T-helper 17 cell (primary cell): Measurements from ENCODE around the gene CRYBB2. TPM values are rescaled to one million over a fixed set of nuclear protein-coding genes. Genes with fewer than 3 reads are reported as not detected.
"Not testable (repeated sequence)": the region's sequence is repeated elsewhere in the genome, so short reads cannot be mapped to it uniquely, and the experiment has no call there.

Experiments
- ATAC-seq: fragments of 150-1000 bp; cut with Tn5 transposase; 2 replicates; pipeline ENCODE4 v1.10.0; 2021; ENCODE audit warnings: mild to moderate bottlenecking, moderate library complexity
- DNase-seq, 3 donors: peaks; one replicate each; pipeline versions ENCODE4 v3.0.0 to v3.0.0-alpha.2; 2020 to 2021
- H3K9me3 ChIP-seq: one replicate; pipeline ENCODE4 v1.7.0; 2013; ENCODE audit warnings: low read length, mild to moderate bottlenecking; ENCODE audit not compliant: control insufficient read depth, poor library complexity, severe bottlenecking
- H3K27ac Mint-ChIP-seq: one replicate; pipeline ENCODE4 v1.8.0; 2022; ENCODE audit warnings: mild to moderate bottlenecking, moderate library complexity, mixed read lengths
- H3K27me3 Mint-ChIP-seq: one replicate; pipeline ENCODE4 v1.8.0; 2022; ENCODE audit warnings: mixed read lengths
- H3K36me3 Mint-ChIP-seq: one replicate; pipeline ENCODE4 v1.8.0; 2022; ENCODE audit warnings: low read depth, mixed read lengths
- H3K4me1 Mint-ChIP-seq: one replicate; pipeline ENCODE4 v1.8.0; 2022; ENCODE audit warnings: mild to moderate bottlenecking, mixed read lengths
- H3K4me3 Mint-ChIP-seq: one replicate; pipeline ENCODE4 v1.8.0; 2022; ENCODE audit warnings: mild to moderate bottlenecking, moderate library complexity, mixed read lengths
- total RNA-seq, 4 donors: library from RNA in 2 of 4; stranded (reverse) in 2 of 4; gene quantifications; one replicate each; pipeline ENCODE4 v1.2.3 and lab custom pipeline; 2022 to 2026

The CRYBB2 gene
- total RNA-seq, 2 donors from 2014 or later: not detected

- no peaks in the 10 kb centered on the region for H3K9me3 ChIP-seq
- peaks cover 40% of the 10 kb centered on the region for H3K27me3 Mint-ChIP-seq
- no peak overlapping the region for H3K4me3 Mint-ChIP-seq
- H3K36me3 Mint-ChIP-seq: peaks cover 3% of the 10 kb centered on the region
- no peak overlapping the region for H3K27ac Mint-ChIP-seq
- ATAC-seq (no peak), DNase-seq (no peak)
- H3K4me1 Mint-ChIP-seq: no peaks in the 10 kb centered on the region
These were observed 9.4 kb downstream of the CRYBB2 start for GRCh38 chr22:25228822-25229221.

- DNase-seq, H3K4me1 Mint-ChIP-seq, H3K4me3 Mint-ChIP-seq, H3K27ac Mint-ChIP-seq, H3K9me3 ChIP-seq, ATAC-seq, H3K36me3 Mint-ChIP-seq: not testable (repeated sequence)
- peaks cover 50% of the 10 kb centered on the region for H3K27me3 Mint-ChIP-seq
These were observed 11.3 kb downstream of the CRYBB2 start for GRCh38 chr22:25230760-25231159.

DNA sequence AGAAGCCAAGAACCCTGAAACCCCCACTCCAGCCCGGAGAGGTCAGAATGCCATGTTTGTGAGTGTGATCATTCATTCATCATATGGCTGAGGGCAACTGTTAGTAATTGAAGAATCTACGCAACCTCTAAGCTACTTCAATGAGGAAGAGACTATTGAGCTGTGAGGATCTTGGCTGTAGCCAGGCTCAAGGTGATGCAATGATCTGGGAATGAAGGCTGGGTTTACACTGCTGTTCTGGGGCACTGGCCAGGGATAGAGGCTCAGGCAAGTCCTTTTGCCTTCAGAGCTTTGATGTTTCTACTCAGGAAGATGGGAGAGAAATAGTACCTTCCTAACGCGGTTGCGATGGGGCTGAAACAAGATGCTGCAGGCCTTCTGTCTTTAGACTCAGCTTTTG, 12.9 kb downstream of the CRYBB2 start:
- peaks cover 63% of the 10 kb centered on the region for H3K27me3 Mint-ChIP-seq
- no peak for DNase-seq
- H3K4me1 Mint-ChIP-seq: peaks cover 5% of the 10 kb centered on the region
- H3K9me3 ChIP-seq: no peaks in the 10 kb centered on the region
- H3K36me3 Mint-ChIP-seq: peaks cover 3% of the 10 kb centered on the region
- no peak overlapping the region for H3K4me3 Mint-ChIP-seq
- no peak for ATAC-seq
- no peak overlapping the region for H3K27ac Mint-ChIP-seq

- DNase-seq, H3K4me3 Mint-ChIP-seq, ATAC-seq, H3K36me3 Mint-ChIP-seq, H3K9me3 ChIP-seq, H3K27ac Mint-ChIP-seq, H3K4me1 Mint-ChIP-seq: not testable (repeated sequence)
- peaks cover 69% of the 10 kb centered on the region for H3K27me3 Mint-ChIP-seq
These were observed 14.3 kb downstream of the CRYBB2 start for GRCh38 chr22:25233706-25234105.

GRCh38 chr22:25235547-25236290, 16.3 kb downstream of the CRYBB2 start:
- Mint-ChIP-seq H3K36me3 (peaks cover 5% of the 10 kb centered on the region), H3K4me1 (peaks cover 5% of the 10 kb centered on the region), H3K4me3 (no peak overlapping the region), H3K27me3 (peaks cover 73% of the 10 kb centered on the region), H3K27ac (no peak overlapping the region)
- no peaks in the 10 kb centered on the region for H3K9me3 ChIP-seq
- ATAC-seq (peak; percentile 63), DNase-seq (peak in 1 of 3 donors; percentile 29)

DNA sequence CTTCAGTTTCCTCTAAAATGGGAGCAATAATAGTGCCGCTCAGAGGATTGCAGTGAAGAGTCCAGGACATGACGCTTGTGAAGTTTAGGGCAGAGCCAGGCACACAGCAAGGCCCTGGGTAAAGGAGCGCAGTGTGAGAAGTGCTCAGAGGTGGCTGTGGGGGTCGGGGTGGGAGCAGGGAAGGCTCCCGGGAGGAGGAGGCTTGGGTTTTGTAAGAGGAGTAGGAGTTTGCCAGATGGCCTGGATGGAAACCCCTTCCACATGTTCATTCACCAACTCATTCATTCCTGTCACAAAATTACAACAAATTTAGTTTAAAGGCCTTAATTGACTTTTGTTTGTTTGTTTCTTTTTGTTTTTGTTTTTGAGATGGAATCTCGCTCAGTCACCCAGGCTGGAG, 17.0 kb downstream of the CRYBB2 start:
- peaks cover 5% of the 10 kb centered on the region for H3K36me3 Mint-ChIP-seq
- H3K27ac Mint-ChIP-seq: no peak overlapping the region
- H3K27me3 Mint-ChIP-seq: peaks cover 78% of the 10 kb centered on the region
- H3K4me1 Mint-ChIP-seq: peaks cover 7% of the 10 kb centered on the region
- H3K4me3 Mint-ChIP-seq: no peak overlapping the region
- no peak for ATAC-seq
- no peaks in the 10 kb centered on the region for H3K9me3 ChIP-seq
- DNase-seq: no peak

- Mint-ChIP-seq H3K27me3 (peaks cover 70% of the 10 kb centered on the region), H3K27ac (no peak overlapping the region)
These were observed 18.1 kb downstream of the CRYBB2 start for GRCh38 chr22:25237503-25237902.

GRCh38 chr22:25238058-25238457, 18.6 kb downstream of the CRYBB2 start:
- H3K27me3 Mint-ChIP-seq: peaks cover 64% of the 10 kb centered on the region
- H3K4me3 Mint-ChIP-seq, H3K36me3 Mint-ChIP-seq, H3K27ac Mint-ChIP-seq, H3K4me1 Mint-ChIP-seq, ATAC-seq, H3K9me3 ChIP-seq, DNase-seq: not testable (repeated sequence)

More at GRCh38 chr22:25237503-25237902, 18.1 kb downstream of the CRYBB2 start:
- DNase-seq (no peak), ATAC-seq (no peak)
- Mint-ChIP-seq H3K4me1 (peaks cover 7% of the 10 kb centered on the region), H3K4me3 (no peak overlapping the region), H3K36me3 (peaks cover 5% of the 10 kb centered on the region)
- no peaks in the 10 kb centered on the region for H3K9me3 ChIP-seq

- H3K27ac Mint-ChIP-seq, H3K9me3 ChIP-seq, H3K36me3 Mint-ChIP-seq, DNase-seq, ATAC-seq, H3K4me3 Mint-ChIP-seq, H3K4me1 Mint-ChIP-seq, H3K27me3 Mint-ChIP-seq: not testable (repeated sequence)
These were observed 35.7 kb downstream of the CRYBB2 start for GRCh38 chr22:25255169-25255568.

DNA sequence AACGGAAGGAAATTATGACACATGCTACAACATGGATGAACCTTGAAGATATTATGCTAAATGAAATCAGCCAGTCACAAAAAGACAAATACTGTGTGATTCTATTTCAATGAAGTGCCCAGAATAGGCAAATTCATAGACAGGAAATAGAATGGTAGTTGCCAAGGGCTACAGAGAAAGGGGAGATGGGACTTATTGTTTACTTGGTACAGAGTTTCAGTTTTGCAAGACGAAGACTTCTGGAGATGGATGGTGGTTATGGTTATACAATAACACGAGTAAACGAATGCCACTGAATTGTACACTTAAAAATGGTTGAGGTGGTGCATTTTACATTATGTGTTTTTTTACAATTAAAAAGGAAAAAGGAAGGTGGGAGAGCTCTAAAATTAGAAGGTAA, 48.1 kb downstream of the CRYBB2 start:
- not testable (repeated sequence) for DNase-seq, H3K9me3 ChIP-seq, H3K4me3 Mint-ChIP-seq, ATAC-seq, H3K27ac Mint-ChIP-seq, H3K4me1 Mint-ChIP-seq, H3K36me3 Mint-ChIP-seq
- H3K27me3 Mint-ChIP-seq: peaks cover 10% of the 10 kb centered on the region

GRCh38 chr22:25268902-25269301, 49.5 kb downstream of the CRYBB2 start:
- H3K4me1 Mint-ChIP-seq, H3K4me3 Mint-ChIP-seq, H3K9me3 ChIP-seq, ATAC-seq, H3K36me3 Mint-ChIP-seq, H3K27ac Mint-ChIP-seq, DNase-seq: not testable (repeated sequence)
- H3K27me3 Mint-ChIP-seq: peaks cover 20% of the 10 kb centered on the region

- not testable (repeated sequence) for H3K9me3 ChIP-seq, DNase-seq, H3K27ac Mint-ChIP-seq, H3K36me3 Mint-ChIP-seq, H3K4me1 Mint-ChIP-seq, H3K4me3 Mint-ChIP-seq, ATAC-seq
- peaks cover 29% of the 10 kb centered on the region for H3K27me3 Mint-ChIP-seq
These were observed 50.6 kb downstream of the CRYBB2 start for GRCh38 chr22:25270061-25270460.

- H3K27ac Mint-ChIP-seq, H3K4me1 Mint-ChIP-seq, H3K36me3 Mint-ChIP-seq, H3K9me3 ChIP-seq, ATAC-seq, DNase-seq, H3K4me3 Mint-ChIP-seq: not testable (repeated sequence)
- peaks cover 40% of the 10 kb centered on the region for H3K27me3 Mint-ChIP-seq
These were observed 53.8 kb downstream of the CRYBB2 start for GRCh38 chr22:25273231-25273630.

GRCh38 chr22:25273928-25274327, 54.5 kb downstream of the CRYBB2 start:
- not testable (repeated sequence) for H3K4me1 Mint-ChIP-seq, H3K27ac Mint-ChIP-seq, ATAC-seq, DNase-seq, H3K36me3 Mint-ChIP-seq, H3K4me3 Mint-ChIP-seq, H3K9me3 ChIP-seq
- peaks cover 42% of the 10 kb centered on the region for H3K27me3 Mint-ChIP-seq
